HEK293T (cell line): ENCODE data around the gene KRTAP4-3.
"Not testable (repeated sequence)": the region's sequence is repeated elsewhere in the genome, so short reads cannot be mapped to it uniquely, and the experiment has no call there.

ENCODE experiments used
- ARNT ChIP-seq: fragments of 450-650 bp; IDR thresholded peaks from 2 replicates; pipeline ENCODE4 v1.6.1; 2017; ENCODE audit warnings: mild to moderate bottlenecking
- BHLHE40 ChIP-seq: fragments of 450-650 bp; IDR thresholded peaks from 2 replicates; pipeline ENCODE4 v1.6.1; 2016; ENCODE audit warnings: mild to moderate bottlenecking, moderate library complexity, borderline replicate concordance
- CTBP1 ChIP-seq: fragments of 450-650 bp; IDR thresholded peaks from 2 replicates; pipeline ENCODE4 v1.6.1; 2016; ENCODE audit warnings: borderline replicate concordance
- ELF4 ChIP-seq: fragments of 450-650 bp; IDR thresholded peaks from 2 replicates; pipeline ENCODE4 v1.6.1; 2017; ENCODE audit warnings: antibody characterized with exemption
- FOXA1 ChIP-seq: fragments of 450-650 bp; IDR thresholded peaks from 2 replicates; pipeline ENCODE4 v1.6.1; 2016; ENCODE audit warnings: mild to moderate bottlenecking
- FOXK2 ChIP-seq: fragments of 450-650 bp; IDR thresholded peaks from 2 replicates; pipeline ENCODE4 v1.6.1; 2016; ENCODE audit warnings: mild to moderate bottlenecking
- FOXM1 ChIP-seq: fragments of 450-650 bp; IDR thresholded peaks from 2 replicates; pipeline ENCODE4 v1.6.1; 2017; ENCODE audit warnings: mild to moderate bottlenecking, borderline replicate concordance
- L3MBTL2 ChIP-seq: fragments of 450-650 bp; conservative IDR thresholded peaks from 2 replicates; pipeline ENCODE4 v1.6.1; 2016; ENCODE audit warnings: mild to moderate bottlenecking
- LEF1 ChIP-seq: fragments of 450-650 bp; IDR thresholded peaks from 2 replicates; pipeline ENCODE4 v1.6.1; 2017; ENCODE audit warnings: mild to moderate bottlenecking, borderline replicate concordance
- NFRKB ChIP-seq: fragments of 450-650 bp; IDR thresholded peaks from 2 replicates; pipeline ENCODE4 v1.6.1; 2016; ENCODE audit warnings: mild to moderate bottlenecking, moderate library complexity
- SP1 ChIP-seq: fragments of 450-650 bp; IDR thresholded peaks from 2 replicates; pipeline ENCODE4 v1.6.1; 2017
- SUZ12 ChIP-seq: fragments of 450-650 bp; IDR thresholded peaks from 2 replicates; pipeline ENCODE4 v1.6.1; 2016; ENCODE audit warnings: mild to moderate bottlenecking
- TARDBP ChIP-seq: fragments of 450-650 bp; IDR thresholded peaks from 2 replicates; pipeline ENCODE4 v1.6.1; 2016
- ZNF384 ChIP-seq: fragments of 450-650 bp; IDR thresholded peaks from 2 replicates; pipeline ENCODE4 v1.6.1; 2016

GRCh38 chr17:41189837-41190318 is 21.9 kb upstream of the KRTAP4-3 start, which contains the start of gene KRTAP9-1:
- not testable (repeated sequence) for TF ChIP-seq ELF4, SUZ12, FOXM1, ARNT, SP1, FOXA1, ZNF384, L3MBTL2, BHLHE40, CTBP1, LEF1, FOXK2, NFRKB, TARDBP
